GM12801 (cell line): ENCODE results near the gene ACMSD.

Experiments
- CTCF ChIP-seq: IDR thresholded peaks from one replicate; pipeline ENCODE4 v1.5.1; 2011; ENCODE audit warnings: control low read depth; ENCODE audit not compliant: insufficient read length; ENCODE audit errors: extremely low read depth

ACMSD gene

GRCh38 chr2:134815741-134816140 is 22.7 kb upstream of the ACMSD start:
- no peak for TF ChIP-seq CTCF

- TF ChIP-seq CTCF: no peak
These were observed 20.1 kb upstream of the ACMSD start for GRCh38 chr2:134818321-134818720.

GRCh38 chr2:134819334-134819733 is 19.1 kb upstream of the ACMSD start:
- TF ChIP-seq CTCF: no peak

- TF ChIP-seq CTCF: no peak
These were observed 15.0 kb upstream of the ACMSD start for GRCh38 chr2:134823431-134823830.

- no peak for TF ChIP-seq CTCF
These were observed 14.6 kb upstream of the ACMSD start for GRCh38 chr2:134823832-134824231.

GRCh38 chr2:134835471-134835870 is 2.9 kb upstream of the ACMSD start:
- TF ChIP-seq CTCF: no peak

- TF ChIP-seq CTCF: no peak
These were observed 1.4 kb upstream of the ACMSD start for GRCh38 chr2:134836986-134837385.

GRCh38 chr2:134839649-134840048 is 1.2 kb downstream of the ACMSD start:
- no peak for TF ChIP-seq CTCF
